Measurements from ENCODE around the gene ASB9. TPM values are rescaled to one million over a fixed set of nuclear protein-coding genes. Genes with fewer than 3 reads are reported as not detected.

ASB9 gene
- total RNA-seq, 1 donor from 2014 or later: 0.27 TPM

DNA sequence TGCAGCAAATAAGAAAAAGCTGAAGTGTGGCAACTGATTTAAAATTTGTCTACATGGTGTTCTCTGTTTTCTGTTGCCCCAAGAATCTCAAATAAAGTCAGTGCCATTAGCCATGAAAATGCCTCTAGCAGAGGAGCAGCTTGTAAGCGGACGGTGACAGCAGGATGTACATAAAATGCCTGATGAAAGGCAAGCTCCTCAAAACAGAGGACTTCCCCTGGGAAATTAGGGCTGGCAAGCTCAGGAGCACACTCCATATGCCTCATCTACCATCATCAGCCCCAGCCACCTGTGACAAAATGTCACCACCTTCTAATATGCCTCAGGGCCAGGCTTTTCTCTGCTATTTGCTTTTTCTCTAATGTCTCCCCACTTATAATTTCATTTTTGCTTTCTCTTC is 54.5 kb downstream of the ASB9 start:
- Mint-ChIP-seq H3K27ac (ENCODE audit: unreplicated experiment) (no peak overlapping the region), H3K9me3 (ENCODE audit: unreplicated experiment) (no peaks in the 10 kb centered on the region), H3K27me3 (ENCODE audit: low read depth, unreplicated experiment) (no peaks in the 10 kb centered on the region), H3K4me1 (ENCODE audit: low read depth, unreplicated experiment) (peaks cover 2% of the 10 kb centered on the region), H3K4me3 (ENCODE audit: unreplicated experiment) (no peak overlapping the region), H3K36me3 (ENCODE audit: low read depth, unreplicated experiment) (no peaks in the 10 kb centered on the region)
- Histone ChIP-seq H3K4me3 (ENCODE audit: insufficient read depth, low read depth, low read length) (no peak overlapping the region), H3K4me2 (ENCODE audit: low read length) (no peak overlapping the region), H3K27me3 (ENCODE audit: insufficient read depth, low read length) (no peaks in the 10 kb centered on the region), H4K20me1 (ENCODE audit: insufficient read depth, low read length) (no peaks in the 10 kb centered on the region), H3K27ac (ENCODE audit: low read depth, low read length) (no peak overlapping the region), H3K36me3 (ENCODE audit: insufficient read depth, low read length) (no peaks in the 10 kb centered on the region), H3K4me1 (ENCODE audit: insufficient read depth, low read length) (no peaks in the 10 kb centered on the region), H3K9me3 (ENCODE audit: insufficient read depth, low read depth, low read length) (no peaks in the 10 kb centered on the region), H3K9ac (ENCODE audit: low read length) (no peak overlapping the region), H3K79me2 (ENCODE audit: insufficient read depth, low read length) (no peaks in the 10 kb centered on the region), H2AFZ (ENCODE audit: low read depth, low read length) (no peak overlapping the region)
- DNase-seq (ENCODE audit: low read depth) (no peak), FAIRE-seq (no peak)
- TF ChIP-seq EZH2 (IDR thresholded peaks at IDR 0.05; ENCODE audit: insufficient read depth, low read length): no peak

GRCh38 chrX:15214588-15214987 is 55.3 kb downstream of the ASB9 start:
- peaks cover 2% of the 10 kb centered on the region for H3K4me1 Mint-ChIP-seq (ENCODE audit: low read depth, unreplicated experiment)
- Histone ChIP-seq H3K27me3 (ENCODE audit: insufficient read depth, low read length) (no peaks in the 10 kb centered on the region), H3K27ac (ENCODE audit: low read depth, low read length) (no peak overlapping the region), H3K9ac (ENCODE audit: low read length) (no peak overlapping the region), H3K36me3 (ENCODE audit: insufficient read depth, low read length) (no peaks in the 10 kb centered on the region), H3K4me2 (ENCODE audit: low read length) (no peak overlapping the region), H3K9me3 (ENCODE audit: insufficient read depth, low read depth, low read length) (no peaks in the 10 kb centered on the region), H3K4me1 (ENCODE audit: insufficient read depth, low read length) (no peaks in the 10 kb centered on the region), H3K79me2 (ENCODE audit: insufficient read depth, low read length) (no peaks in the 10 kb centered on the region), H4K20me1 (ENCODE audit: insufficient read depth, low read length) (no peaks in the 10 kb centered on the region), H3K4me3 (ENCODE audit: insufficient read depth, low read depth, low read length) (no peak overlapping the region), H2AFZ (ENCODE audit: low read depth, low read length) (no peak overlapping the region)
- no peaks in the 10 kb centered on the region for H3K36me3 Mint-ChIP-seq (ENCODE audit: low read depth, unreplicated experiment)
- H3K4me3 Mint-ChIP-seq (ENCODE audit: unreplicated experiment): no peak overlapping the region
- FAIRE-seq (peak; percentile 45), DNase-seq (ENCODE audit: low read depth) (no peak)
- no peak overlapping the region for H3K27ac Mint-ChIP-seq (ENCODE audit: unreplicated experiment)
- no peak for TF ChIP-seq EZH2 (IDR thresholded peaks at IDR 0.05; ENCODE audit: insufficient read depth, low read length)
- TF ChIP-seq, protein P1, sequence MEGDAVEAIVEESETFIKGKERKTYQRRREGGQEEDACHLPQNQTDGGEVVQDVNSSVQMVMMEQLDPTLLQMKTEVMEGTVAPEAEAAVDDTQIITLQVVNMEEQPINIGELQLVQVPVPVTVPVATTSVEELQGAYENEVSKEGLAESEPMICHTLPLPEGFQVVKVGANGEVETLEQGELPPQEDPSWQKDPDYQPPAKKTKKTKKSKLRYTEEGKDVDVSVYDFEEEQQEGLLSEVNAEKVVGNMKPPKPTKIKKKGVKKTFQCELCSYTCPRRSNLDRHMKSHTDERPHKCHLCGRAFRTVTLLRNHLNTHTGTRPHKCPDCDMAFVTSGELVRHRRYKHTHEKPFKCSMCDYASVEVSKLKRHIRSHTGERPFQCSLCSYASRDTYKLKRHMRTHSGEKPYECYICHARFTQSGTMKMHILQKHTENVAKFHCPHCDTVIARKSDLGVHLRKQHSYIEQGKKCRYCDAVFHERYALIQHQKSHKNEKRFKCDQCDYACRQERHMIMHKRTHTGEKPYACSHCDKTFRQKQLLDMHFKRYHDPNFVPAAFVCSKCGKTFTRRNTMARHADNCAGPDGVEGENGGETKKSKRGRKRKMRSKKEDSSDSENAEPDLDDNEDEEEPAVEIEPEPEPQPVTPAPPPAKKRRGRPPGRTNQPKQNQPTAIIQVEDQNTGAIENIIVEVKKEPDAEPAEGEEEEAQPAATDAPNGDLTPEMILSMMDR (IDR thresholded peaks at IDR 0.05; ENCODE audit: insufficient read depth, low read depth, low read length): no peak
- no peaks in the 10 kb centered on the region for H3K9me3 Mint-ChIP-seq (ENCODE audit: unreplicated experiment)
- H3K27me3 Mint-ChIP-seq (ENCODE audit: low read depth, unreplicated experiment): no peaks in the 10 kb centered on the region

DNA sequence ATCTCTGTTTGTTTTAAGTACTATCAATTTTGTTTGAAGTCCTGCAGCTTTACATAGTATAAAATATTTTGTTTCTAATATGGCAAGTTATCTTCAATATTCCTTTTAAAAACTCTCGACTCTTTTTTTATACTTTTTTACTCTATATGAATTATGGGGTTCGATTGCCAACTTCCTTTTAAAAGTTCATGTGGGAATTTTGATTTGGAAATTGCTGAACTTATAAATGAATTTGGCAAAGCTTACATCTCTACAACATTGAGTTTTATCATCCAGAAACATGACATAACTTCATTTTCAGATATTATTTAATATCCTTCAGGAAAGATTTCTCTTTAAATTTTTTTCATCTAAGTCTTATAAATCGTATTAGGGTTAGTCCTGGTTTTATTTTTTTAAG is 60.8 kb downstream of the ASB9 start:
- no peak overlapping the region for H2AFZ ChIP-seq (ENCODE audit: low read depth, low read length)
- H3K9ac ChIP-seq (ENCODE audit: low read length): no peak overlapping the region
- H3K4me1 ChIP-seq (ENCODE audit: insufficient read depth, low read length): no peaks in the 10 kb centered on the region
- no peak overlapping the region for H3K4me3 ChIP-seq (ENCODE audit: insufficient read depth, low read depth, low read length)
- no peak for TF ChIP-seq EZH2 (IDR thresholded peaks at IDR 0.05; ENCODE audit: insufficient read depth, low read length)
- TF ChIP-seq, protein P1 (IDR thresholded peaks at IDR 0.05; ENCODE audit: insufficient read depth, low read depth, low read length): no peak
- no peak overlapping the region for H3K4me3 Mint-ChIP-seq (ENCODE audit: unreplicated experiment)
- H4K20me1 ChIP-seq (ENCODE audit: insufficient read depth, low read length): no peaks in the 10 kb centered on the region
- no peaks in the 10 kb centered on the region for H3K36me3 Mint-ChIP-seq (ENCODE audit: low read depth, unreplicated experiment)
- no peaks in the 10 kb centered on the region for H3K36me3 ChIP-seq (ENCODE audit: insufficient read depth, low read length)
- no peaks in the 10 kb centered on the region for H3K9me3 Mint-ChIP-seq (ENCODE audit: unreplicated experiment)
- H3K4me1 Mint-ChIP-seq (ENCODE audit: low read depth, unreplicated experiment): no peaks in the 10 kb centered on the region
- no peak overlapping the region for H3K27ac Mint-ChIP-seq (ENCODE audit: unreplicated experiment)
- H3K27me3 ChIP-seq (ENCODE audit: insufficient read depth, low read length): no peaks in the 10 kb centered on the region
- no peaks in the 10 kb centered on the region for H3K79me2 ChIP-seq (ENCODE audit: insufficient read depth, low read length)
- H3K9me3 ChIP-seq (ENCODE audit: insufficient read depth, low read depth, low read length): no peaks in the 10 kb centered on the region
- FAIRE-seq (no peak), DNase-seq (ENCODE audit: low read depth) (no peak)
- no peaks in the 10 kb centered on the region for H3K27me3 Mint-ChIP-seq (ENCODE audit: low read depth, unreplicated experiment)
- no peak overlapping the region for H3K27ac ChIP-seq (ENCODE audit: low read depth, low read length)
- no peak overlapping the region for H3K4me2 ChIP-seq (ENCODE audit: low read length)

All from astrocyte (in vitro differentiated cells and primary cell).